ENCODE results near the gene CSNK1G3.
A peak's percentile ranks its signal among the peaks of the same experiment; 100 is the strongest.
"Not testable (repeated sequence)": the region's sequence is repeated elsewhere in the genome, so short reads cannot be mapped to it uniquely, and the experiment has no call there.

The CSNK1G3 gene

GRCh38 chr5:123511648-123512605, at the start of gene CSNK1G3:
TSS of gene CSNK1G3 (plus strand) at chr5:123512177. CDS start at chr5:123545664, 33,487 bp downstream.
- DNase-seq: peak; percentile 97

- DNase-seq: not testable (repeated sequence)
These were observed 45.1 kb upstream of the CSNK1G3 start for GRCh38 chr5:123466839-123467238.

- no peak for DNase-seq
These were observed 40.6 kb upstream of the CSNK1G3 start for GRCh38 chr5:123471385-123471784.

- DNase-seq: no peak
These were observed 39.6 kb upstream of the CSNK1G3 start for GRCh38 chr5:123472150-123472924.

- no peak for DNase-seq
These were observed 37.7 kb upstream of the CSNK1G3 start for GRCh38 chr5:123474228-123474627.

GRCh38 chr5:123476731-123477130, 35.2 kb upstream of the CSNK1G3 start:
- DNase-seq: no peak

GRCh38 chr5:123478546-123478945, 33.4 kb upstream of the CSNK1G3 start:
- DNase-seq: no peak

GRCh38 chr5:123482258-123482657, 29.7 kb upstream of the CSNK1G3 start:
- DNase-seq: no peak

- DNase-seq: no peak
These were observed 28.4 kb upstream of the CSNK1G3 start for GRCh38 chr5:123483446-123484077.

GRCh38 chr5:123485275-123485674, 26.7 kb upstream of the CSNK1G3 start:
- no peak for DNase-seq

- no peak for DNase-seq
These were observed 24.9 kb upstream of the CSNK1G3 start for GRCh38 chr5:123486951-123487655.

GRCh38 chr5:123490974-123491373, 21.0 kb upstream of the CSNK1G3 start:
- no peak for DNase-seq

GRCh38 chr5:123495211-123495610, 16.8 kb upstream of the CSNK1G3 start:
- DNase-seq: not testable (repeated sequence)

GRCh38 chr5:123496892-123497291, 15.1 kb upstream of the CSNK1G3 start:
- peak; percentile 15 for DNase-seq

- no peak for DNase-seq
These were observed 11.5 kb upstream of the CSNK1G3 start for GRCh38 chr5:123500471-123500870.

- DNase-seq: no peak
These were observed 9.9 kb upstream of the CSNK1G3 start for GRCh38 chr5:123502120-123502519.

- DNase-seq: no peak
These were observed 8.7 kb upstream of the CSNK1G3 start for GRCh38 chr5:123503299-123503698.

- no peak for DNase-seq
These were observed 6.3 kb upstream of the CSNK1G3 start for GRCh38 chr5:123505633-123506032.

GRCh38 chr5:123508441-123508840, 3.5 kb upstream of the CSNK1G3 start:
- DNase-seq: no peak

- no peak for DNase-seq
These were observed 708 bp upstream of the CSNK1G3 start for GRCh38 chr5:123511290-123511647.

GRCh38 chr5:123512611-123513461, 859 bp downstream of the CSNK1G3 start:
- peak; percentile 52 for DNase-seq
